OCI-LY1 (cell line): ENCODE measurements around the gene KRTAP9-2.
"Not testable (repeated sequence)": the region's sequence is repeated elsewhere in the genome, so short reads cannot be mapped to it uniquely, and the experiment has no call there.

Experiments used
- H2AFZ ChIP-seq: fragments of 200-600 bp; sonication (generic), shearing (Covaris generic); 2 replicates; pipeline ENCODE4 v1.6.0; 2014; ENCODE audit warnings: antibody characterized with exemption, mild to moderate bottlenecking, low read length
- H3F3A ChIP-seq: fragments of 200-600 bp; sonication (generic), shearing (Covaris generic); 2 replicates; pipeline ENCODE4 v1.6.0; 2014; ENCODE audit warnings: mild to moderate bottlenecking, antibody characterized with exemption, low read length, moderate library complexity; ENCODE audit not compliant: insufficient read depth
- H3K27ac ChIP-seq: fragments of 200-600 bp; sonication (generic); 2 replicates; pipeline ENCODE4 v1.5.1; 2014; ENCODE audit warnings: low read length, mixed run types, mild to moderate bottlenecking, low read depth; ENCODE audit not compliant: poor library complexity, severe bottlenecking
- H3K27me3 ChIP-seq: fragments of 200-600 bp; sonication (generic); 2 replicates; pipeline ENCODE4 v1.6.0; 2014; ENCODE audit warnings: antibody characterized with exemption, mild to moderate bottlenecking, low read length, moderate library complexity; ENCODE audit not compliant: insufficient read depth
- H3K36me3 ChIP-seq: fragments of 200-600 bp; sonication (generic); 2 replicates; pipeline ENCODE4 v1.6.1; 2014; ENCODE audit warnings: mild to moderate bottlenecking, antibody characterized with exemption, low read length, moderate library complexity, mixed read lengths; ENCODE audit not compliant: insufficient read depth
- H3K4me1 ChIP-seq: fragments of 200-600 bp; sonication (generic); 2 replicates; pipeline ENCODE4 v1.5.1; 2014; ENCODE audit warnings: mild to moderate bottlenecking, low read length, moderate library complexity; ENCODE audit not compliant: insufficient read depth, severe bottlenecking
- H3K4me2 ChIP-seq: fragments of 200-600 bp; sonication (generic), shearing (Covaris generic); 2 replicates; pipeline ENCODE4 v1.6.1; 2014; ENCODE audit warnings: low read length
- H3K4me3 ChIP-seq: fragments of 200-600 bp; sonication (generic); 2 replicates; pipeline ENCODE4 v1.5.1; 2014; ENCODE audit warnings: low read length, low read depth, mild to moderate bottlenecking, mixed read lengths; ENCODE audit not compliant: poor library complexity, severe bottlenecking
- H3K79me2 ChIP-seq: fragments of 200-600 bp; shearing (Covaris generic); 2 replicates; pipeline ENCODE4 v1.6.1; 2016; ENCODE audit warnings: mixed run types, low read length, mixed read lengths; ENCODE audit not compliant: insufficient read depth
- H3K9ac ChIP-seq: fragments of 200-600 bp; sonication (generic), shearing (Covaris generic); 2 replicates; pipeline ENCODE4 v1.6.1; 2014; ENCODE audit warnings: mild to moderate bottlenecking, low read length, mixed read lengths
- H3K9me2 ChIP-seq: fragments of 200-600 bp; sonication (generic), shearing (Covaris generic); 2 replicates; pipeline ENCODE4 v1.6.1; 2014; ENCODE audit warnings: low read depth, mild to moderate bottlenecking, low read length, mixed read lengths
- H3K9me3 ChIP-seq: fragments of 200-600 bp; shearing (Covaris generic); 2 replicates; pipeline ENCODE4 v1.6.1; 2014; ENCODE audit warnings: low read length, mixed read lengths
- H4K20me1 ChIP-seq: fragments of 200-600 bp; sonication (generic), shearing (Covaris generic); 2 replicates; pipeline ENCODE4 v1.6.0; 2016; ENCODE audit warnings: mild to moderate bottlenecking, low read length; ENCODE audit not compliant: insufficient read depth
- CTCF ChIP-seq: fragments of 200-600 bp; sonication (generic), shearing (Covaris generic); IDR thresholded peaks from 2 replicates; pipeline ENCODE4 v1.5.1; 2017; ENCODE audit warnings: mild to moderate bottlenecking, antibody characterized with exemption, low read length, moderate library complexity, mixed read lengths
- EZH2 ChIP-seq: fragments of 200-600 bp; sonication (generic), shearing (Covaris generic); IDR thresholded peaks from 2 replicates; pipeline ENCODE4 v1.8.0; 2017; ENCODE audit warnings: borderline replicate concordance, mixed run types, mild to moderate bottlenecking, antibody characterized with exemption, low read length, moderate library complexity, mixed read lengths

The KRTAP9-2 gene

DNA sequence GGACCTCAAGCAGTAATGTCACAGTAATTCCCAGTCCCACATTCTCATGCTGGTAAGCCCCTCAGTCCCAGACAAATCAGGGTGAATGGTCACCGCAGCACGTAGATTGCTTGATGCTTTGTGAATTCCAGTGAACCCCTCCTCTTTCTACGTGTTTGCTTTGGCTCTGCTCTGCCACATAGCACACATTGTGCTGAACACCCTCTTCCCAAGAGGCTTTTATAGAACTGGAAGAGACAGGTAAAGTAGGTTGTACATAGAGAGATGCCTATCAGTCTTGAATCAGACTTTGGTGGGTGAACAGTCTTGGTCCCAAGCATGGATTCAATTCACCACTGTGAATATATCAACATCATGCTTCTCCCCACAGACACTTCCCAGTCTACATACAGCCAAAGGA is 38.2 kb downstream of the KRTAP9-2 start:
- no peaks in the 10 kb centered on the region for H3K9me2 ChIP-seq
- H3F3A ChIP-seq, result no peaks in the 10 kb centered on the region
- no peak overlapping the region for H3K27ac ChIP-seq
- no peaks in the 10 kb centered on the region for H3K36me3 ChIP-seq
- H3K9me3 ChIP-seq, result no peaks in the 10 kb centered on the region
- H3K4me3 ChIP-seq, result no peak overlapping the region
- no peak overlapping the region for H2AFZ ChIP-seq
- H4K20me1 ChIP-seq, result no peaks in the 10 kb centered on the region
- no peak overlapping the region for H3K9ac ChIP-seq
- no peaks in the 10 kb centered on the region for H3K4me1 ChIP-seq
- no peaks in the 10 kb centered on the region for H3K27me3 ChIP-seq
- no peak for TF ChIP-seq EZH2
- no peak for TF ChIP-seq CTCF
- no peak overlapping the region for H3K4me2 ChIP-seq
- H3K79me2 ChIP-seq, result no peaks in the 10 kb centered on the region

GRCh38 chr17:41265078-41265477 is 38.6 kb downstream of the KRTAP9-2 start, which contains the start of gene KRTAP9-6:
Gene KRTAP9-6, plus strand, starts transcription at chr17:41265378. Its CDS starts 0 bp downstream, at chr17:41265378.
- Histone ChIP-seq H2AFZ (no peak within 1 kb of the TSS), H3K27ac (no peak within 1 kb of the TSS), H3K4me3 (no peak within 1 kb of the TSS), H4K20me1 (no peaks in the 10 kb centered on the region), H3K4me2 (no peak within 1 kb of the TSS), H3K9me2 (no peaks in the 10 kb centered on the region), H3K9ac (no peak within 1 kb of the TSS), H3K36me3 (no peaks in the 10 kb centered on the region), H3K4me1 (no peaks in the 10 kb centered on the region), H3K9me3 (no peaks in the 10 kb centered on the region), H3K27me3 (no peaks in the 10 kb centered on the region), H3K79me2 (no peaks in the 10 kb centered on the region), H3F3A (no peaks in the 10 kb centered on the region)
- TF ChIP-seq CTCF (no peak), EZH2 (no peak)

DNA sequence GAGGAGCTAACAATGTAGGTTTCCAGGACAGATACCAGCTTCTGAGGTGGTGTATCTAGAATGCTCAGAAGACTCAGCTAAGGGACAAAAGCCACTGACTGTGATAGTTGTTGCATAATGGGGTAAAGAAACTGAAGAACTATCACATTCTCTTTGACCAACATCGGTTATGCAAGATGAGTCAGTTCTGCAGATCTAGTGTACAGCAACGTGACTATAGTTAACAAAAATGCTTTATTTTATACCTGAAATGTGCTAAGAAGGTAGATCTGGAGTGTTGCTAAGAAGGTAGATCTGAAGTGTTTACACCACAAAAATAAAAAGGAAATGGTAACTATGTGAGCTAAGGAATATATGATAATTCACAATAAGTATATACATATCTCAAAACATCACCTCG is 41.3 kb downstream of the KRTAP9-2 start:
- Histone ChIP-seq H3K9me2 (no peaks in the 10 kb centered on the region), H3F3A (no peaks in the 10 kb centered on the region), H3K79me2 (no peaks in the 10 kb centered on the region), H3K27ac (no peak overlapping the region), H3K36me3 (no peaks in the 10 kb centered on the region), H3K4me2 (no peak overlapping the region), H2AFZ (no peak overlapping the region), H4K20me1 (no peaks in the 10 kb centered on the region), H3K9me3 (no peaks in the 10 kb centered on the region), H3K4me1 (no peaks in the 10 kb centered on the region), H3K9ac (no peak overlapping the region), H3K27me3 (no peaks in the 10 kb centered on the region), H3K4me3 (no peak overlapping the region)
- TF ChIP-seq CTCF, result no peak
- TF ChIP-seq EZH2, result no peak

DNA sequence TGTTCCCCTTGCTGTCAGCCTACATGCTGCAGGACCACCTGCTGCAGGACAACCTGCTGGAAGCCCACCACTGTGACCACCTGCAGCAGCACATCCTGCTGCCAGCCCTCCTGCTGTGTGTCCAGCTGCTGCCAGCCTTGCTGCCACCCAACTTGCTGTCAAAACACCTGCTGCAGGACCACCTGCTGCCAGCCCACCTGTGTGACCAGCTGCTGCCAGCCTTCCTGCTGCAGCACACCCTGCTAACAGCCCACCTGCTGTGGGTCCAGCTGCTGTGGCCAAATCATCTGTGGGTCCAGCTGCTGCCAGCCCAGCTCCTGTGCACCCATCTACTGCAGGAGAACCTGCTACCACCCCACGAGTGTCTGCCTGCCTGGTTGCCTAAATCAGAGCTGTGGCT is 44.9 kb downstream of the KRTAP9-2 start:
- not testable (repeated sequence) for H3K36me3 ChIP-seq, H3K79me2 ChIP-seq, H3K9me2 ChIP-seq, H3K27me3 ChIP-seq, H2AFZ ChIP-seq, H3K9ac ChIP-seq, H3K27ac ChIP-seq, H4K20me1 ChIP-seq, H3K4me3 ChIP-seq, H3K4me2 ChIP-seq, H3K9me3 ChIP-seq, H3F3A ChIP-seq, H3K4me1 ChIP-seq
